HG02870 (cell line): ENCODE measurements around the gene MIGA1.
A peak's percentile ranks its signal among the peaks of the same experiment; 100 is the strongest.

Source experiments
- ATAC-seq: cut with Tn5 transposase; IDR thresholded peaks from one replicate; pipeline ENCODE4 v1.9.1; 2021; ENCODE audit warnings: mild to moderate bottlenecking, moderate library complexity; ENCODE audit not compliant: unreplicated experiment

Gene MIGA1

DNA sequence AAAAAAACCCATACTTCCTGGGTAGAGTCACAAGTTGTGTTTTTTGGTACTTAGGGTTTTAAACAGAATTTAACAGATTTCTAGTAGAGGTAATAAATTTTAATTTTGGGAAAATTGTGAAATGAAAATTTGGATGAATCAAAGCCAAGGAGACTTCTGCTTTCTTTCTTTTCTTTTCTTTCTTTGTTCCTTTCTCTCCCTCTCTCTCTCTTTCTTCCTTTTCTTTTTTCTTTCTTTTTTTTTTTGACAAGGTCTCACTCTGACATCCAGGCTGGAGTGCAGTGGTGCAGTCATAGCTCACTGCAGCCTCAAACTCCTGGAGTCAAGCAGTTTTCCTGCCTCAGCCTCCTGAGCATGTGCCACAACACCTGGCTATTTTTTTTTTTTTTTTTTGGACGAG is 62.1 kb downstream of the MIGA1 start:
- no peak for ATAC-seq

DNA sequence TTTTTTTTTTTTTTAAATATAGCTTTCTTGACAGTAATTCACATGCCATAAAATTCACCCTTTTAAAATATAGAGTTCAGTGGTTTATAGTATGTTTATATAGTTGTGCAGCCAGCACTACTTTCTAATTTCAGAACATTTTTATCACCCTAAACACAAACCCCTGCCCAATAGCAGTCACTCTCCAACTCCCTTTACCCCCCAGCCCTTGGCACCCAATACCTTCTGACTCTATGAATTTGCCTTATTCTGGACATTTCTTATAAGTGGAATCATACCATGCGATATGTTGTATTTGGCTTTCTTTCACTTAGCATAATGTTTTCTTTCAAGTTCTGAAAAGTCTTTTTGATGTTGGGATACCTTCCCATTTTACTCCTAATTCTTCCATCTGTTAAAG is 66.5 kb downstream of the MIGA1 start:
- ATAC-seq, result no peak

DNA sequence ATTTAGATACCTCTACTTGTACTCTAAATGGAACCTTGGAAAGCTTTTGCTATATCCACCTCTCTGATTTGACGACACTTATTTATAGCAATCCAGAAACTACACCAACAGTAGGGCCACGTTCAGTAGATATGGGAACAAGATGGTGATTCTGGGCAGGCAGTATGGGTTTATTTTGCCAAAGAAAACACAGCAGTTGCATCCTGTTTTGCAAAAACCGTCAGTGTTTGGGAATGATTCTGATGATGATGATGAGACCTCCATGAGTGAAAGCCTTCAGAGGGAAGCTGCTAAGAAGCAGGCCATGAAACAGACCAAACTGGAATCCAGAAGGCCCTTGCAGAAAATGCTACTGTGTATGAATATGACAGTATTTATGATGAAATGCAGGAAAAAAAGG is 67.5 kb downstream of the MIGA1 start:
- ATAC-seq, result no peak

DNA sequence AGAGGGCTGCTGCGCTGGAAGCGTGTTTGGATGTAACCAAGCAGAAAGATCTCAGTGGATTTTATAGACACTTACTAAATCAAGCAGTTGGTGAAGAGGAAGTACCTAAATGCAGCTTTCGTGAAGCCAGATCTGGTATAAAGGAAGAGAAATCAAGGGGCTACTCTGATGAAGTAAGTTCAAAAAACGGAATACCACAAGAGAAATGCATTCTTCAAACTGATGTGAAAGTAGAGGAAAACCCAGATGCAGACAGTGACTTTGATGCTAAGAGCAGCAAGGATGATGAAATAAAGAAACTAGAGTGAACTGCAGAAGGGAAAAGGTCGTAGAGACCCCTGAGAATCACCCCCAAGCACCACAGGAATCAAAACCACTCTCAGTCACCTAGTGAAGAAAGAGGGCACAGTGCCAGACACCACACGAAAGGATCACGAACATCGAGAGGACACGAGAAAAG is 68.2 kb downstream of the MIGA1 start:
- ATAC-seq, result no peak

GRCh38 chr1:77850082-77850481 is 70.6 kb downstream of the MIGA1 start:
- ATAC-seq, result no peak

DNA sequence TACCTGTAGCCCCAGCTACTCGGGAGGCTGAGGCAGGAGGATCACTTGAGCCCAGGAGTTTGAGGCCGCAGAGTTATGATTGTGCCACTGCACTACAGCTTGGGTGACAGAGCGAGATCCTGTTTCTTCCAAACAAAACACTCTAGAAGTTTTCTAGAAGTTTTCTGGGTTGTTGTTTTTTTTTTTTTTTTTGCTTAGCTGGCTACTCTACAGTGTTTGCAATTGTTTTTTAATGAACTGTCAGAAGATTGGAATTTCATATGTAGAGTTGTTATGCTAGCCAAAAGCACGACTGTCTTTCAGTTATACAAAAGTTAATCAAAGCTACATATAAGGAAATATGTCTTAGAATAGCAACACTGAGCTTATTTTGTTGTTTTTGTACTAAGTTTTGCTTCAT is 78.1 kb downstream of the MIGA1 start:
- no peak for ATAC-seq

DNA sequence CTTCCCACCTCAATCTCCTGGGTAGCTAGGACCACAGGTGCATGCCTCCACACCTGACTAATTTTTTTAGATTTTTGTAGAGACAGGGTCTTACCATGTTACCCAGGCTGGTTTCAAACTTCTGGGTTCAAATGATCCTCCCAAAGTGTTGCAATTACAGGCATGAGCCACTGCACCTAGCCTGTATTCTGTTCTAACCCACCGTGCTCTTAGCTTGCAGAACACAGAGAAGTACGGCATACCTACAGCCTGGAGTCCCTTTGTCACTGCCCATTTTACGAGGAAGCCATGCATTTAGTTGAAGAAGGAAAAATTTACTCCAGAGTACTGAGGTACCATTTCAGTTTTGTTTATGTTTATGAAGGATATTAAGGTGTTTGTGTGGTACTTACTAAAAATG is 79.3 kb downstream of the MIGA1 start:
- no peak for ATAC-seq

GRCh38 chr1:77859248-77859647 is 79.8 kb downstream of the MIGA1 start:
- no peak for ATAC-seq

DNA sequence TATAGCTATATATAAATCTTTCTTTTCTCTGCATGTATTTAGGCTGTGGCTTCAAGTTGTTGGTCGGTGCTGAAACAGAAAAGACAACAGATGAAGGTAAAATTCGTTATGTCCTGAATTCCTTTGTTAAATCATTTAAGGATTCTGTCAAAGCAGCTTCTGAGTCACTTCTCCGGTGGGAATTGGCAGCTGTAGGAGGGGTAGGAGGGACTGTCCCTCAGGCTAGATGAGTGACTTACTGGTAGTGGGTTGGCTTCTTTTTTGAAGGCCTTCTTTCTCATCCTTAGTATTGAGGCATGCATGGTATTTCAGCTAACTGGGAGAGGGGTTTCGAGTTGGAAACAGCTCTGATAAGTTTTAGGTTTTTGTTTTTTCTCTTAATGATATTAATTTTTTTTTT is 86.8 kb downstream of the MIGA1 start:
- ATAC-seq, result no peak

GRCh38 chr1:77872645-77873044 is 93.2 kb downstream of the MIGA1 start:
- no peak for ATAC-seq

DNA sequence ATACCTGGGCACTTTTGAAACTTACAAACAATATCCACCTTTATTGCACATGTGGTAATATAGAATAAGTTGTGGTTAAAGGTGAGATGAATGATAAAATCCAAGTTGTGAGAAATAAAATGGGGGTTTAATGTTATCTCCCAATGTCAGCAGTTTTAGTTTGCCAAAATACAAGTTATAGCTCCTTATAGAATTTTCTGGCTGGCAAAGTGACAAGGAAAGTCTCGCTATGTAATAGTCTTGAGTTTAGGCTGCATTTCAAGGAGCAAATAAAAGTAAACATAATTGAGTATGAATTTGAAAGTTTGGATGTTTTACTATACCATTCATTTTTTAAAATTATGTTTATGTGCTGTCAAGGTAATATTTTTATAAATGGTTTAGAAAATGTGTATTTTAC is 94.0 kb downstream of the MIGA1 start:
- ATAC-seq, result no peak

GRCh38 chr1:77874804-77875445 is 95.5 kb downstream of the MIGA1 start:
- no peak for ATAC-seq

DNA sequence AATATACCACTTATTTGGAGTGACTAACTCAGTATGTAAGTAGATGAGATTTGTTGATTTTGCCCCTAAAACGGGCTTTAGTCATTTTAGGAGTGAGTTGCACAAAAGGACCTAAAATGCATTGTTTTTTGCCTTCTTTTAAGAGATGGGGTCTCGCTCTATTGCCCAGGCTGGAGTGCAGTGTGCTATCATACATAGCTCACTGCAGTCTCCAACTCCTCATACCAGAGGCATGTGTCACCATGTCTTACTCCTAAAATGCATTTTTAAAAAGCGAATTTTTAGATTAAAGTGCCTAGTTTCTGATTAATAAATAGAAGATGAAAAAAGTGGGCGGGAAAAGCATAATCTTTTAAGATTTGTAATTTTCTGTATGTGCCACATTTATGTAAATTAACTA is 97.4 kb downstream of the MIGA1 start:
- no peak for ATAC-seq

GRCh38 chr1:77881061-77881460 is 101.6 kb downstream of the MIGA1 start:
- no peak for ATAC-seq

DNA sequence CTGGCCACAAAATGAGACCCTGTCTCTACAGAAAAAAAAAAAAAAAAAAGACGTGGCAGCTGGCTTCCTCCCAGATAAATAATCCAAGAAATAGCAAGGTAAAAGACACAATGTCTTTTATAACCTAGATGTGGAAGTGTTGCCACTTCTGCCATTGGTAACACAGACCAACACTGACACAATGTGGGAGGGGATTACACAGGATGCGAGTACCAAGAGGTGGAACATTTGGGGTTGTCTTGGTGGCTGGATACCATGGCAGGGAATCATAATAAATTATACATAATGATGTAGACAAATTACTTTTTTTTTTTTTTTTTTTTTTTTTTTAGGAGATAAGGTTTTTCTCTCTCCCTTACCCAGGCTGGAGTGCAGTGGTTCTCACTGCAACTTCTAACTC is 103.0 kb downstream of the MIGA1 start:
- ATAC-seq, result no peak

DNA sequence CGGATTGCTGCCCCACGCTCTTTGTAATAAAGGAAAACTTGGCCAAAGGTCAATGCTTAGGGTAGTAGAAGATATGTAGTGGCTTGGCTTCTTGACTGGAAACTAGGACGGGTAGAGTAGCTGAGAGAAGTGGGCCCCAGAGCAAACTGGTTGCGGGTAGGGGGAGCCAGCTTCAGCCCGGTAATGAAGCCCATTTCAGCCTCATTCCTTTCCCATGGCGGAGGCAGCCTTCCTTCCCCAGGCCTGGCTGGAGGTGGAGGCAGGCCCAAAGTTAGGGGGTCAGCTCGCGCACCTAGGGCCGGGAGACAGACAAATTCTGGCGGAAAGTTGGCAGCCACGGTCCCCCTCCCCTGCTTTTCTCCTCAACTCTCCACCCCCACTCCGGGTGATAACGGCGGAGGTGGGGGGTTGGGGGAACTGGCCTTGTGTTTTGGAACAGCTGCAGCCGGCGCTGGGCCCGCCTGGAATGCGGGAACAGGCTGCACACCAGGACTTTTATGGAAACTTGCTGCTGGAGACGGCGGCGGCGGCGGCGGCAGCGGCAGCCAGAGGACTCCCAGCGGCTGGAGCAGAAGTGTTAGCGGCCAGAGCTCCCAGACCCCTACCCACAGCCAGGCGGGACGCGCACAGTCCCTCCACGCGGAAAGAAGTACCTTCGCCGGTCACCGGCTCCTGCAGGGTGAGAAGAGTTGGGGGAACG is 108.8 kb downstream of the MIGA1 start, which contains the start of gene NEXN:
Gene NEXN, plus strand, starts transcription at position 544 of the 700 bp plus-strand sequence. CDS start 27,483 bp downstream, outside the sequence.
- no peak for ATAC-seq

DNA sequence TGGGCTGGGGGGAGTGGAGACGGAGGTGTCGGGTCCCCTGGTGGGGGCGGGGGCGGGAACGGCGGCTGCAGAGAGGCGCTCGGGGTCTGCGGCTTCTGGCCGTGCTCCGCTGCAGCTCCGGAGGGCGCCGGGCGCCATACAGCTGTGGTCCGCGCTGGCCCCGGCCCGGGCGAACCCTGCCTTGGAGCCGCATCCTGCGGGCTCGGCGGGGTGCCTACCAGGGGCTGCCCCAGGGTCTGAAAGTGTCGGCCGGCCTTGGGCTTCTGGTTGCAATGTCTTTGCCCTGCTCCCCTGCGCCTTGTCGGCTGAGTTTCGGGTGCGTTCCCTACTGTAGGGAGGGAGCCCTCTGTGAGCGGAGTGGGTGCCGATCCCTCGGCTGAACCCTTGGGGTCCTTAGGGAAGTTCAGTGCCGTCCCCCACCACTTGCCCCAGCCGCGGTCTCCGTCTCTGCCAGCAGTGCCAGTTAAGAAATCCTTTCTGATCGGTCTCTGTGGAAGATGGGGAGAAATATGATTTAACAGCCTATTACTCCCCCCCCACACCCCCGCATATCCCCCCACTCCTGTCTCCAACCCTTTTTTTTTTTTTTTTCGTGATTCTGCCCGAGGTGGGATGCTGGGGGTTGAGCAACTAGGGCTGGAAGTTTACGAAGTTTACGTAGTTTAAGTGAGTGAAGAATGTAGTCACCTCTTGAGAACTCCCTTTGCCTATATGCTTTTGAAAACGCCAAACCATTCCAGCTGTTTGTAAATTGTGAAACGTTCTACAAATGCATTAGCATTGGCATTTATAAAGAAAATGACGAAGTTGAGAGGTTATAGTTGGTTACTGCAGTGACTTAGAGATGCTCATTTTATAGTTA is 109.6 kb downstream of the MIGA1 start:
- ATAC-seq, result peak; percentile 57

DNA sequence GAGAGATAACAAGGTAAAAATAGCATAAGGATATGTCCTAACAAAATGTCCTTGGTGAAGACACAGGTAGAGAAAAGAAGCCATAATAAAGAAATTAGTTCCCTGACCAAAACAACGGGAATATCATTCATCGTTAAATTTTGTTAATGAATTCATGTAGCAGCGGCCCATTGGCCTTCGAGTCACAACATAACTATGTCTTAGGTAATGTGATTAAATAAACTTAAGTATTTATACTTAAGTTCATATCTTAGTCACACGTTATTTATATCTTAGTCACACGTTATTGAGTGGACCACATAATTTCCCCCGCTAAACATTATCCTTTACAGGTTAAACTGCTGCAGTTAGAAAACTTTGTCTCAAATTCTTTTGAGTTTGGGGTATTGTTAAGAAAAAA is 110.2 kb downstream of the MIGA1 start:
- no peak for ATAC-seq

DNA sequence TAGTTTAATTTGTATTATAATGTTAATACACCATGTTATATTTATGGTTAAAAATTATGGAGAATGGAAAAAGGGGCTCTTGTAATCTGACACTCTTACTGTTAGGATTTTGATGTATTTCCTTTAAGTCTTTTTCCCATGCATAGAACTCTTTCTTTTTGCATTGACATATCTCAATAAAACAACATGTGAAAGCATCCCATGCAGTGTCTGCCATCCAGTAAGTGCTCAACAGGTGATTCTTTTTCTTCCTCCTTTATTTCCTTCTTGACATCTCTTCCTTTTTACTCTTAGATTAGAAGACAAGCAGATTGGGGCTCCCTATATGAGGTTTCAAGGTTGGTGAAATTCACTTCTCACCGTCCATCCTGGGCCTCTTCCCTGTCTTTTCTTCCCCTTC is 111.8 kb downstream of the MIGA1 start:
- ATAC-seq, result no peak

DNA sequence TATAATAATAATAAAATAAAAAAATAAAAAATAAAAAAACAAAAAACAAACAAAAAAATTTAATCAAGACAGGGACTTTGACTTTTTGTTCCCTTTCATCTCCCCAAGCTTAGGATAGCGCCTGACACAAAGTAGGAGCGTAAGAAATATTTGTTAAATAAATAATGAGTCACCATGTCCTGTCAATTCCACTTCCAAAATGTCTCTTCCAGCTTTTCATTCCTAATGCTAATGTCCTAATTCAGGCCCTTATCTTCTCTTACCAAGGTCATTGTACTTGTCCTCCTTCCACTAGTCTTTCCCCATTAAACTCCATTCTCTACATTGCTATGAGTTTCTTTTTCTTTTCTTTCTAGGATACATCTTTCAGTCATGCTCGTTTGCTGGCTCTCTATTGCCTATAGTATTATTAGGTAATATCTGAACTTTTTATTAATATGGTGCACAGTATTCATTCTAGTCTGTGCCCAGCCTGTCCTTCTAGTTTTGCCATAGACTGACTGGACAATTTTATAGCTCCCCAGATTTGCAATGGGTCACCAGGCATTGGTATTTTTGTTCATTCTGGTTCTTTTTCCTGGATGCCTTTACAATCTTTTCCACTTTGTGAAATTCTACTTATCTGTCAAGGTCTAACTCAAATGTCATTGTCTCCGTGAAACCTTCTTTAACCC is 120.3 kb downstream of the MIGA1 start:
- ATAC-seq, result no peak

DNA sequence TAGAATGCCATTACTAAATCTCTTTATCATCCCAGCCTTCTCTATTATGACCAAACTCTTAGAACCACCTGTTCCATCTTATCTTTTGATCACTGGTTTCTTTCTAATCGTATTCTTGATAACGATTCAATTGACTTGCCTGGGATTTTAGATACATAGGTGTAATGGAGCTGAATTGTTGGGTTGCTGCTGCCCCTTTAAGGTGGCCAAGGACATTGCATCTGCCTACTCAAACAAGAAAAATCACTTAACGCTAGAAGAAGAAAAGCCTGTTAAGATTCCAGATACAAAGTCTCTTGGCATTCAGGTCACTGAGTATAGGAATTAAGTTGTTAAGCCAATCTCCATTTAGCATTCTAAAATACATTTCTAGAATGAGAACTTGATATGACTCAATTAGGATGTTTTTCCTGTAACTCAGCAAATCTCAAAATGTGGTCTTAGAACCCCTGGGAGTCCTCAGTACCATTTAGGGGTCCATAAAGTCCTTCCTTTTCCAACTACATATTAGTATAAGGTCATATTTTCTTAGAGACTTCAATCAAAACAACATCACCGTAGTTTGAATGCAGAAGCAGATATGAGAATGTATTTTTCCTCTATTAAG is 121.3 kb downstream of the MIGA1 start:
- no peak for ATAC-seq
